Calu3 (cell line): Measurements from ENCODE around the gene LSR. TPM values are rescaled to one million over a fixed set of nuclear protein-coding genes. Genes with fewer than 3 reads are reported as not detected.

Source experiments
- BruUV-seq: library from RNA; stranded (reverse); fragments of 400-500 nt; replicated peaks from 2 replicates; lab custom pipeline; 2021; lab: Mats Ljungman, UMichigan
- CTCF ChIA-PET: fragments of 300-600 bp; sonication (Branson Sonifier 250); formaldehyde crosslinking; loops from one replicate; lab custom pipeline; 2022; ENCODE audit warnings: antibody characterized with exemption; lab: Charles Lee
- DNase-seq: peaks from one replicate; pipeline ENCODE4 v3.0.0; 2022
- H3K27ac Mint-ChIP-seq: one replicate; pipeline ENCODE4 v1.8.0; 2022; ENCODE audit warnings: mixed read lengths; ENCODE audit not compliant: unreplicated experiment
- H3K27me3 Mint-ChIP-seq: one replicate; pipeline ENCODE4 v1.8.0; 2022; ENCODE audit warnings: mixed read lengths; ENCODE audit not compliant: unreplicated experiment
- H3K36me3 Mint-ChIP-seq: one replicate; pipeline ENCODE4 v1.8.0; 2022; ENCODE audit warnings: mild to moderate bottlenecking, moderate library complexity, mixed read lengths; ENCODE audit not compliant: insufficient read depth, unreplicated experiment
- H3K4me1 Mint-ChIP-seq: one replicate; pipeline ENCODE4 v1.8.0; 2022; ENCODE audit warnings: mild to moderate bottlenecking, low read depth, mixed read lengths; ENCODE audit not compliant: unreplicated experiment
- H3K4me3 Mint-ChIP-seq: one replicate; pipeline ENCODE4 v1.8.0; 2022; ENCODE audit warnings: mild to moderate bottlenecking, low read depth, moderate library complexity, mixed read lengths; ENCODE audit not compliant: unreplicated experiment
- H3K9me3 Mint-ChIP-seq: one replicate; pipeline ENCODE4 v1.8.0; 2022; ENCODE audit warnings: low read depth, mixed read lengths; ENCODE audit not compliant: unreplicated experiment
- CTCF ChIP-seq: fragments of 200-600 bp; IDR thresholded peaks from one replicate; pipeline ENCODE4 v1.8.0; 2022; ENCODE audit warnings: antibody characterized with exemption; ENCODE audit not compliant: unreplicated experiment
- intact Hi-C: fragments of 100-400 bp; cut with micrococcal nuclease; formaldehyde crosslinking; loops from one replicate; pipeline ENCODE4 v1.10.0; 2022; ENCODE audit not compliant: unreplicated experiment
- total RNA-seq: library from RNA; stranded (reverse); gene quantifications from 2 replicates; pipeline ENCODE4 v1.2.3, GENCODE V29; 2022

Gene LSR
- total RNA-seq, 1 experiment from 2014 or later: 494 TPM

- Mint-ChIP-seq H3K36me3 (no peaks in the 10 kb centered on the region), H3K4me1 (no peaks in the 10 kb centered on the region), H3K27me3 (no peaks in the 10 kb centered on the region), H3K4me3 (no peak within 1 kb of the TSS), H3K27ac (no peak within 1 kb of the TSS), H3K9me3 (no peaks in the 10 kb centered on the region)
- intact Hi-C loops: no loop called here
- no TSS peak for BruUV-seq
- no peak for DNase-seq
- CTCF ChIA-PET: no interaction called here
- TF ChIP-seq CTCF: no peak
Observed at GRCh38 chr19:35228177-35228930, 20.4 kb upstream of the LSR start, which contains the start of gene FAM187B. Gene FAM187B (minus strand): TSS chr19:35228739. CDS start chr19:35228680, 59 bp downstream.

GRCh38 chr19:35229601-35230000 lies 19.2 kb upstream of the LSR start:
- no peak for TF ChIP-seq CTCF
- Mint-ChIP-seq H3K36me3 (no peaks in the 10 kb centered on the region), H3K27ac (no peak overlapping the region), H3K9me3 (no peaks in the 10 kb centered on the region), H3K4me1 (no peaks in the 10 kb centered on the region), H3K4me3 (no peak overlapping the region), H3K27me3 (no peaks in the 10 kb centered on the region)
- no TSS peak for BruUV-seq
- CTCF ChIA-PET: no interaction called here
- DNase-seq: no peak
- intact Hi-C loops: no loop called here

GRCh38 chr19:35231956-35232645 lies 16.7 kb upstream of the LSR start:
- no TSS peak for BruUV-seq
- DNase-seq: no peak
- CTCF ChIA-PET: interaction anchor here (0.7 kb wide), 1 partner anchor 134 kb away, joined by 3 read pairs; no protein-coding TSS in a partner anchor
- H3K4me1 Mint-ChIP-seq: no peaks in the 10 kb centered on the region
- no peaks in the 10 kb centered on the region for H3K27me3 Mint-ChIP-seq
- intact Hi-C loops: no loop called here
- TF ChIP-seq CTCF: no peak
- no peaks in the 10 kb centered on the region for H3K9me3 Mint-ChIP-seq
- no peak overlapping the region for H3K4me3 Mint-ChIP-seq
- H3K36me3 Mint-ChIP-seq: no peaks in the 10 kb centered on the region
- H3K27ac Mint-ChIP-seq: no peak overlapping the region

GRCh38 chr19:35232912-35233311 lies 15.9 kb upstream of the LSR start:
- H3K36me3 Mint-ChIP-seq: no peaks in the 10 kb centered on the region
- no TSS peak for BruUV-seq

More at GRCh38 chr19:35232912-35233311, 15.9 kb upstream of the LSR start:
- CTCF ChIA-PET: interaction anchor here (0.7 kb wide), 1 partner anchor 88 kb away, joined by 3 read pairs; no protein-coding TSS in a partner anchor
- TF ChIP-seq CTCF: no peak
- Mint-ChIP-seq H3K27me3 (no peaks in the 10 kb centered on the region), H3K4me1 (no peaks in the 10 kb centered on the region), H3K4me3 (no peak overlapping the region), H3K27ac (no peak overlapping the region), H3K9me3 (no peaks in the 10 kb centered on the region)
- no peak for DNase-seq
- intact Hi-C loops: no loop called here
